WTC11 (cell line): ENCODE data around the gene SYNPO. TPM values are rescaled to one million over a fixed set of nuclear protein-coding genes. Genes with fewer than 3 reads are reported as not detected.

Experiments used
- ATAC-seq: fragments of 200-7000 bp; cut with Tn5 transposase; 2 replicates; pipeline ENCODE4 v1.10.0; 2021; ENCODE audit warnings: mild to moderate bottlenecking, moderate library complexity
- CTCF ChIA-PET: fragments of 300-600 bp; sonication (Branson Sonifier 250); formaldehyde crosslinking; loops from one replicate; lab custom pipeline; 2021; ENCODE audit warnings: antibody characterized with exemption; lab: Charles Lee
- POLR2A ChIA-PET: fragments of 350-600 bp; sonication (Branson Sonifier 250); formaldehyde crosslinking; loops from one replicate; lab custom pipeline; 2021; ENCODE audit warnings: antibody characterized with exemption; lab: Charles Lee
- DNase-seq: peaks from one replicate; pipeline ENCODE4 v3.0.0; 2021; ENCODE audit warnings: low spot score
- H3K27ac Mint-ChIP-seq: 2 replicates; pipeline ENCODE4 v1.8.0; 2021; ENCODE audit warnings: mixed read lengths
- H3K27me3 Mint-ChIP-seq: 2 replicates; pipeline ENCODE4 v1.8.0; 2021; ENCODE audit warnings: low read depth, mild to moderate bottlenecking, moderate library complexity, mixed read lengths
- H3K36me3 Mint-ChIP-seq: 2 replicates; pipeline ENCODE4 v1.8.0; 2021; ENCODE audit warnings: mixed read lengths
- H3K4me1 Mint-ChIP-seq: 2 replicates; pipeline ENCODE4 v1.8.0; 2022; ENCODE audit warnings: mixed read lengths
- H3K4me3 Mint-ChIP-seq: 2 replicates; pipeline ENCODE4 v1.8.0; 2021; ENCODE audit warnings: mild to moderate bottlenecking, moderate library complexity, mixed read lengths
- H3K9me3 Mint-ChIP-seq: 2 replicates; pipeline ENCODE4 v1.8.0; 2021; ENCODE audit warnings: mixed read lengths
- ELF4 ChIP-seq: sonication (generic); formaldehyde crosslinking; IDR thresholded peaks from 2 replicates; pipeline ENCODE4 v1.8.1; 2022; ENCODE audit warnings: low read depth, mild to moderate bottlenecking, moderate library complexity, missing genetic modification reagents
- HMGA2 ChIP-seq: fragments of 250-450 bp; sonication (Bioruptor Pico); IDR thresholded peaks from 2 replicates; pipeline ENCODE4 v1.4.0; 2021; ENCODE audit warnings: mild to moderate bottlenecking, moderate library complexity
- IRF2 ChIP-seq: sonication (generic); formaldehyde crosslinking; IDR thresholded peaks from 2 replicates; pipeline ENCODE4 v1.8.0; 2022; ENCODE audit warnings: low read depth, missing genetic modification reagents, borderline replicate concordance
- JAZF1 ChIP-seq: fragments of 250-450 bp; sonication (Bioruptor Pico); IDR thresholded peaks from 2 replicates; pipeline ENCODE4 v1.9.0; 2021; ENCODE audit warnings: moderate library complexity, mild to moderate bottlenecking, inconsistent platforms
- JUN ChIP-seq: sonication (generic); formaldehyde crosslinking; IDR thresholded peaks from 2 replicates; pipeline ENCODE4 v1.8.0; 2023; ENCODE audit warnings: mild to moderate bottlenecking, missing genetic modification reagents
- KAT7 ChIP-seq: sonication (generic); formaldehyde crosslinking; IDR thresholded peaks from 2 replicates; pipeline ENCODE4 v1.8.1; 2023; ENCODE audit warnings: missing genetic modification reagents, mild to moderate bottlenecking, borderline replicate concordance
- MXD4 ChIP-seq: fragments of 250-450 bp; sonication (Bioruptor Pico); IDR thresholded peaks from 2 replicates; pipeline ENCODE4 v1.8.0; 2021; ENCODE audit warnings: mild to moderate bottlenecking, moderate library complexity, borderline replicate concordance
- RELA ChIP-seq: sonication (generic); formaldehyde crosslinking; IDR thresholded peaks from 2 replicates; pipeline ENCODE4 v1.8.1; 2022; ENCODE audit warnings: missing genetic modification reagents, mild to moderate bottlenecking, borderline replicate concordance
- TCF7 ChIP-seq: sonication (generic); formaldehyde crosslinking; IDR thresholded peaks from 2 replicates; pipeline ENCODE4 v1.8.0; 2022; ENCODE audit warnings: mild to moderate bottlenecking, low read depth, missing genetic modification reagents, moderate library complexity
- ZBTB21 ChIP-seq: sonication (generic); formaldehyde crosslinking; IDR thresholded peaks from 2 replicates; pipeline ENCODE4 v1.8.1; 2023; ENCODE audit warnings: mild to moderate bottlenecking, missing genetic modification reagents, borderline replicate concordance
- ZNF396 ChIP-seq: fragments of 250-450 bp; sonication (Bioruptor Pico); IDR thresholded peaks from 2 replicates; pipeline ENCODE4 v1.8.0; 2021; ENCODE audit warnings: mild to moderate bottlenecking, moderate library complexity, borderline replicate concordance
- total RNA-seq: library from RNA; stranded (reverse); gene quantifications from 3 replicates; pipeline ENCODE4 v1.2.3, GENCODE V29; 2021
- TF ChIP-seq, protein P1 (sequence below): sonication (generic); formaldehyde crosslinking; IDR thresholded peaks from 2 replicates; pipeline ENCODE4 v1.8.1; 2022; ENCODE audit warnings: missing genetic modification reagents, borderline replicate concordance
- TF ChIP-seq, protein P2 (sequence below): sonication (generic); formaldehyde crosslinking; IDR thresholded peaks from 2 replicates; pipeline ENCODE4 v1.8.1; 2023; ENCODE audit warnings: mild to moderate bottlenecking, missing genetic modification reagents, moderate library complexity
- TF ChIP-seq, protein P3 (sequence below): sonication (generic); formaldehyde crosslinking; IDR thresholded peaks from 2 replicates; pipeline ENCODE4 v1.8.1; 2023; ENCODE audit warnings: mild to moderate bottlenecking, missing genetic modification reagents
- TF ChIP-seq, protein P4 (sequence below): fragments of 250-450 bp; sonication (Bioruptor Pico); conservative IDR thresholded peaks from 2 replicates; pipeline ENCODE4 v1.9.0; 2021; ENCODE audit warnings: mild to moderate bottlenecking
- TF ChIP-seq, protein P5 (sequence below): sonication (generic); formaldehyde crosslinking; IDR thresholded peaks from 2 replicates; pipeline ENCODE4 v1.8.0; 2022; ENCODE audit warnings: mild to moderate bottlenecking, missing genetic modification reagents
- TF ChIP-seq, protein P6 (sequence below): sonication (generic); formaldehyde crosslinking; IDR thresholded peaks from 2 replicates; pipeline ENCODE4 v1.8.1; 2022; ENCODE audit warnings: mild to moderate bottlenecking, missing genetic modification reagents, moderate library complexity, borderline replicate concordance
- TF ChIP-seq, protein P7 (sequence below): sonication (generic); formaldehyde crosslinking; IDR thresholded peaks from 2 replicates; pipeline ENCODE4 v1.8.0; 2022; ENCODE audit warnings: mild to moderate bottlenecking, missing genetic modification reagents
- TF ChIP-seq, protein P8 (sequence below): fragments of 250-450 bp; sonication (Bioruptor Pico); IDR thresholded peaks from 2 replicates; pipeline ENCODE4 v1.9.0; 2021; ENCODE audit warnings: mild to moderate bottlenecking

The SYNPO gene
- total RNA-seq, 1 experiment from 2014 or later, result 2.1 TPM

DNA sequence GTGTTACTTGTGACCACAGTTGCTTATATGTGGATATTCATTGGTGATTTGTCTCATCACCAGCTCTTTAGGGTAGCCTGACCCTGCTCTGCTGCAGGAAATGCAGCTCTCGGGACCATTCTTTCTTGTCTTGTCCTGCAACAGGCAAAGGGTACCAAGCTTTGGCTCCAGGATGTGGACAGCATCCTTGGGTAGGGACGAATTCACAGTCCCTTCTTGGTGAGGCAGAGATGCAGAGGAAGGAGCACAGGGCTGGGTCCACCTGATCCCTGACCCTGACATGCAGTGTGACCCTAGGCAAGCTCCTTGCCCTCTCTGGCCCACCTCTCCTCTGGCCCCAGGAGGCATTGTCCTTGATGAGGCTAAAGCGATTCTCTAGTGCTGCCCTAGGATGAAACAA, 37.0 kb upstream of the SYNPO start:
- DNase-seq (no peak), ATAC-seq (no peak)
- ChIA-PET CTCF (interaction anchor here (0.7 to 1.5 kb wide), 5 partner anchors 9 to 29 kb away, joined by 3 to 5 read pairs (median 4); no protein-coding TSS in a partner anchor), POLR2A (no interaction called here)
- no peaks in the 10 kb centered on the region for H3K27me3 Mint-ChIP-seq
- no peak overlapping the region for H3K4me3 Mint-ChIP-seq
- TF ChIP-seq, protein P1, sequence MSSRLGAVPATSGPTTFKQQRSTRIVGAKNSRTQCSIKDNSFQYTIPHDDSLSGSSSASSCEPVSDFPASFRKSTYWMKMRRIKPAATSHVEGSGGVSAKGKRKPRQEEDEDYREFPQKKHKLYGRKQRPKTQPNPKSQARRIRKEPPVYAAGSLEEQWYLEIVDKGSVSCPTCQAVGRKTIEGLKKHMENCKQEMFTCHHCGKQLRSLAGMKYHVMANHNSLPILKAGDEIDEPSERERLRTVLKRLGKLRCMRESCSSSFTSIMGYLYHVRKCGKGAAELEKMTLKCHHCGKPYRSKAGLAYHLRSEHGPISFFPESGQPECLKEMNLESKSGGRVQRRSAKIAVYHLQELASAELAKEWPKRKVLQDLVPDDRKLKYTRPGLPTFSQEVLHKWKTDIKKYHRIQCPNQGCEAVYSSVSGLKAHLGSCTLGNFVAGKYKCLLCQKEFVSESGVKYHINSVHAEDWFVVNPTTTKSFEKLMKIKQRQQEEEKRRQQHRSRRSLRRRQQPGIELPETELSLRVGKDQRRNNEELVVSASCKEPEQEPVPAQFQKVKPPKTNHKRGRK (CRISPR knock-in tag), result no peak
- TF ChIP-seq, protein P2, sequence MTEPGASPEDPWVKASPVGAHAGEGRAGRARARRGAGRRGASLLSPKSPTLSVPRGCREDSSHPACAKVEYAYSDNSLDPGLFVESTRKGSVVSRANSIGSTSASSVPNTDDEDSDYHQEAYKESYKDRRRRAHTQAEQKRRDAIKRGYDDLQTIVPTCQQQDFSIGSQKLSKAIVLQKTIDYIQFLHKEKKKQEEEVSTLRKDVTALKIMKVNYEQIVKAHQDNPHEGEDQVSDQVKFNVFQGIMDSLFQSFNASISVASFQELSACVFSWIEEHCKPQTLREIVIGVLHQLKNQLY (CRISPR knock-in tag), result no peak
- no peak for TF ChIP-seq JUN (CRISPR knock-in tag)
- no peak for TF ChIP-seq JAZF1 (CRISPR knock-in tag)
- H3K4me1 Mint-ChIP-seq, result 0 out of 2 replicates have a peak, but pooled peaks cover 4% of the 10 kb centered on the region
- H3K9me3 Mint-ChIP-seq, result no peaks in the 10 kb centered on the region
- no peaks in the 10 kb centered on the region for H3K36me3 Mint-ChIP-seq
- peak overlapping the region; percentile 66; the same call in 1 of the 2 replicates for H3K27ac Mint-ChIP-seq

DNA sequence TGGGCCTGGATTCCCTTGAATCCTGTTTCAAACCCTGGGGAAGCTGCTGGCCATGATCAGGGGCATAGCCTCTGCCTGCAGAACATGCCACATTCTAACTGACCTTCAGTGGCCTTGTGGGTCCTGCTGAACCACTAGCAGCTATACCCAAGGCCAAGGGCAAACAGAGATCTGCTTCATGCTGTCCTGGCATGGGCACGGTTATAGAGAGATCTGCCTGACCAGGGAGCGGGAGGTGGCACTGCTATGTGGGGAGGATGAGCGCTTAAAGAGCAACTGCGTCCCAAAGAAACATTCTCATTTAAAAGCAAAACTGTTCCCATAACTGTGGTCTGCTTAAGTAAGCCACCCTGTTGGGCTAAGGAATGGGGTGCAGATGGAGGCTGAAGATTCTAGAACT, 36.5 kb upstream of the SYNPO start:
- ChIA-PET POLR2A (no interaction called here), CTCF (interaction anchor here (1.0 to 1.5 kb wide), 5 partner anchors 8 to 60 kb away, joined by 3 to 5 read pairs (median 3); no protein-coding TSS in a partner anchor)
- no peak overlapping the region for H3K4me3 Mint-ChIP-seq
- TF ChIP-seq IRF2 (no peak), KAT7 (CRISPR knock-in tag) (no peak)
- TF ChIP-seq, protein P3, sequence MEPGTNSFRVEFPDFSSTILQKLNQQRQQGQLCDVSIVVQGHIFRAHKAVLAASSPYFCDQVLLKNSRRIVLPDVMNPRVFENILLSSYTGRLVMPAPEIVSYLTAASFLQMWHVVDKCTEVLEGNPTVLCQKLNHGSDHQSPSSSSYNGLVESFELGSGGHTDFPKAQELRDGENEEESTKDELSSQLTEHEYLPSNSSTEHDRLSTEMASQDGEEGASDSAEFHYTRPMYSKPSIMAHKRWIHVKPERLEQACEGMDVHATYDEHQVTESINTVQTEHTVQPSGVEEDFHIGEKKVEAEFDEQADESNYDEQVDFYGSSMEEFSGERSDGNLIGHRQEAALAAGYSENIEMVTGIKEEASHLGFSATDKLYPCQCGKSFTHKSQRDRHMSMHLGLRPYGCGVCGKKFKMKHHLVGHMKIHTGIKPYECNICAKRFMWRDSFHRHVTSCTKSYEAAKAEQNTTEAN, result no peak
- TF ChIP-seq, all 79 proteins: peak for 0
- no peak overlapping the region for H3K27ac Mint-ChIP-seq
- H3K4me1 Mint-ChIP-seq, result 0 out of 2 replicates have a peak, but pooled peaks cover 4% of the 10 kb centered on the region
- H3K9me3 Mint-ChIP-seq, result no peaks in the 10 kb centered on the region
- ATAC-seq (no peak), DNase-seq (no peak)
- no peaks in the 10 kb centered on the region for H3K27me3 Mint-ChIP-seq
- no peaks in the 10 kb centered on the region for H3K36me3 Mint-ChIP-seq

DNA sequence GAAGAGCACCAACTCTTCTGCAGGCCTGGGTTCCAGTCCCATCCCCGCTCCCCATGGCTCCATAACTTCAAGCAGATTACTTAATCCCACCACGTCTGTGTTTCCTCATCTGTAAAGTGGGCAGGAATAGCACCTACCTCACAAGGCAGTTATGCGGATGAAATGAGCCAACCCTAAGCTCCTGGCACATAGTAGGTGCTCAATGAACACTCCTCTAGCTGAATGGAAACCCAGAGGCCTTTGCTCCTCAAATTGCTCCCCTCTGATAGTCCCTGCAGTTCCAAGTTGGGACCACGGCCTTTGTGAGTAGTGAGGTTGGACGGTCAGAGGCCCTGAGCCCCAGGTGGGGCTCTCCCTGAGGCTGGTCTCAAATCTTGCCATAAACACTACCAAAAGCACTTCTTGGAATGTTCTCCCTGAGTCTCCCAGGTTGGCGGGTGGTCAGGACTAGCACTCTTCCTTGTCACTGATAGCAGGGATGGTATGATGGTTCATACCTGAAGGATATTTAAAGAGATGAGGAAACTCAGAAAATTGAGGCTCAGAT, 35.5 kb upstream of the SYNPO start:
- no peaks in the 10 kb centered on the region for H3K27me3 Mint-ChIP-seq
- H3K27ac Mint-ChIP-seq, result no peak overlapping the region
- no peaks in the 10 kb centered on the region for H3K9me3 Mint-ChIP-seq
- DNase-seq, result no peak
- no peaks in the 10 kb centered on the region for H3K36me3 Mint-ChIP-seq
- ChIA-PET POLR2A (no interaction called here), CTCF (interaction anchor here (1.0 to 1.1 kb wide), 2 partner anchors 9 to 61 kb away, joined by 3 read pairs; no protein-coding TSS in a partner anchor)
- 0 out of 2 replicates have a peak, but pooled peaks cover 4% of the 10 kb centered on the region for H3K4me1 Mint-ChIP-seq
- no peak for ATAC-seq
- H3K4me3 Mint-ChIP-seq, result no peak overlapping the region
- TF ChIP-seq, protein P4, sequence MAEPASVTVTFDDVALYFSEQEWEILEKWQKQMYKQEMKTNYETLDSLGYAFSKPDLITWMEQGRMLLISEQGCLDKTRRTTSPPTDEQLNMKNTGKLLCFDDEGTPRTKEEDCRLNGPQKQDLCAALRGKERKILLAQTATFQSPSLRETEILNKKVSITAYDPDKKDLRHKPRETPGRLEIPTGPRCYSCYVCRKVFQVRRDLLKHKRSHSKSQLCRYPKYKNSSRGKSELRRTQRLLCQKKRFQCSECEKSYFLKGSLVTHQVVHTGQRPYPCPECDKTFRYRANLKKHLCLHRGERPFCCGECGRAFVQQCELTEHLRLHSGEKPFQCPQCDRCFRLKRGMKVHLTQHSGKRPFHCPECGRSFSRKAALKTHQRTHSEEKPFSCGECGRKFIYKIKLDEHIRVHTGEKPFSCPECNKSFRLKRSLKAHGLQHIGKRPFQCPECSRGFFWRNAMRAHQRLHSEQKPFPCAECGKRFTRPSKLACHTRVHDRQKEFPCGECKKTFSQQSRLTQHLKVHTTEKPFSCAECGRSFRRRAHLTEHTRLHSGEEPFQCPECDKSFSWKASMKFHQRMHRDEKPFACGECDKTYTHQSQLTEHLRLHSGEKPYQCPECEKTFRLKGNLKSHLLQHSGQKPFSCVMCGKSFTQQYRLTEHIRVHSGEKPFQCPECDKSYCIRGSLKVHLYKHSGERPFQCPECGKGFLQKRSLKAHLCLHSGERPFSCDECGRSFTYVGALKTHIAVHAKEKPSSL (CRISPR knock-in tag), result no peak
- TF ChIP-seq TCF7 (CRISPR knock-in tag) (no peak), ZBTB21 (CRISPR knock-in tag) (no peak), ELF4 (CRISPR knock-in tag) (no peak), HMGA2 (no peak), MXD4 (CRISPR knock-in tag) (no peak), RELA (no peak), ZNF396 (CRISPR knock-in tag) (no peak)
- TF ChIP-seq, protein P5, sequence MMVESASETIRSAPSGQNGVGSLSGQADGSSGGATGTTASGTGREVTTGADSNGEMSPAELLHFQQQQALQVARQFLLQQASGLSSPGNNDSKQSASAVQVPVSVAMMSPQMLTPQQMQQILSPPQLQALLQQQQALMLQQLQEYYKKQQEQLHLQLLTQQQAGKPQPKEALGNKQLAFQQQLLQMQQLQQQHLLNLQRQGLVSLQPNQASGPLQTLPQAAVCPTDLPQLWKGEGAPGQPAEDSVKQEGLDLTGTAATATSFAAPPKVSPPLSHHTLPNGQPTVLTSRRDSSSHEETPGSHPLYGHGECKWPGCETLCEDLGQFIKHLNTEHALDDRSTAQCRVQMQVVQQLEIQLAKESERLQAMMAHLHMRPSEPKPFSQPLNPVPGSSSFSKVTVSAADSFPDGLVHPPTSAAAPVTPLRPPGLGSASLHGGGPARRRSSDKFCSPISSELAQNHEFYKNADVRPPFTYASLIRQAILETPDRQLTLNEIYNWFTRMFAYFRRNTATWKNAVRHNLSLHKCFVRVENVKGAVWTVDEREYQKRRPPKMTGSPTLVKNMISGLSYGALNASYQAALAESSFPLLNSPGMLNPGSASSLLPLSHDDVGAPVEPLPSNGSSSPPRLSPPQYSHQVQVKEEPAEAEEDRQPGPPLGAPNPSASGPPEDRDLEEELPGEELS (CRISPR knock-in tag), result no peak
- TF ChIP-seq, protein P6, sequence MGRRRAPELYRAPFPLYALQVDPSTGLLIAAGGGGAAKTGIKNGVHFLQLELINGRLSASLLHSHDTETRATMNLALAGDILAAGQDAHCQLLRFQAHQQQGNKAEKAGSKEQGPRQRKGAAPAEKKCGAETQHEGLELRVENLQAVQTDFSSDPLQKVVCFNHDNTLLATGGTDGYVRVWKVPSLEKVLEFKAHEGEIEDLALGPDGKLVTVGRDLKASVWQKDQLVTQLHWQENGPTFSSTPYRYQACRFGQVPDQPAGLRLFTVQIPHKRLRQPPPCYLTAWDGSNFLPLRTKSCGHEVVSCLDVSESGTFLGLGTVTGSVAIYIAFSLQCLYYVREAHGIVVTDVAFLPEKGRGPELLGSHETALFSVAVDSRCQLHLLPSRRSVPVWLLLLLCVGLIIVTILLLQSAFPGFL (CRISPR knock-in tag), result no peak
- TF ChIP-seq, protein P2 (CRISPR knock-in tag), result no peak
- TF ChIP-seq, protein P7, sequence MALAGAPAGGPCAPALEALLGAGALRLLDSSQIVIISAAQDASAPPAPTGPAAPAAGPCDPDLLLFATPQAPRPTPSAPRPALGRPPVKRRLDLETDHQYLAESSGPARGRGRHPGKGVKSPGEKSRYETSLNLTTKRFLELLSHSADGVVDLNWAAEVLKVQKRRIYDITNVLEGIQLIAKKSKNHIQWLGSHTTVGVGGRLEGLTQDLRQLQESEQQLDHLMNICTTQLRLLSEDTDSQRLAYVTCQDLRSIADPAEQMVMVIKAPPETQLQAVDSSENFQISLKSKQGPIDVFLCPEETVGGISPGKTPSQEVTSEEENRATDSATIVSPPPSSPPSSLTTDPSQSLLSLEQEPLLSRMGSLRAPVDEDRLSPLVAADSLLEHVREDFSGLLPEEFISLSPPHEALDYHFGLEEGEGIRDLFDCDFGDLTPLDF (CRISPR knock-in tag), result no peak
- TF ChIP-seq, protein P8, sequence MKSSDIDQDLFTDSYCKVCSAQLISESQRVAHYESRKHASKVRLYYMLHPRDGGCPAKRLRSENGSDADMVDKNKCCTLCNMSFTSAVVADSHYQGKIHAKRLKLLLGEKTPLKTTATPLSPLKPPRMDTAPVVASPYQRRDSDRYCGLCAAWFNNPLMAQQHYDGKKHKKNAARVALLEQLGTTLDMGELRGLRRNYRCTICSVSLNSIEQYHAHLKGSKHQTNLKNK, result no peak
